ENCODE results near the gene HERC5. TPM values are rescaled to one million over a fixed set of nuclear protein-coding genes. Genes with fewer than 3 reads are reported as not detected.
"Not testable (repeated sequence)": the region's sequence is repeated elsewhere in the genome, so short reads cannot be mapped to it uniquely, and the experiment has no call there.

Gene HERC5
- total and polyA plus RNA-seq, 2 donors (not counting 1 experiment from before 2014, with no cell fraction given): 0.23 to 3.3 TPM

- H2AFZ ChIP-seq (ENCODE audit: low read length): no peak overlapping the region
- TF ChIP-seq EZH2 (IDR thresholded peaks at IDR 0.05; ENCODE audit: low read length, missing control alignments) (no peak), CTCF (conservative IDR thresholded peaks at IDR 0.05 in 1 of 2, IDR thresholded peaks at IDR 0.05 in 1 of 2; ENCODE audit: low read depth in 1 of 2, low read length in 2 of 2) (no peak)
- no peaks in the 10 kb centered on the region for H3K79me2 ChIP-seq (ENCODE audit: control insufficient read depth, insufficient read depth, low read length)
- no peak for DNase-seq (ENCODE audit: low read depth in 2 of 2)
- H3K4me3 ChIP-seq (replicated peaks in 1 of 4; ENCODE audit: control extremely low read depth in 1 of 4, insufficient read depth in 1 of 4, low read depth in 3 of 4, low read length in 4 of 4): no peak overlapping the region
- no peaks in the 10 kb centered on the region for H3K4me1 ChIP-seq (ENCODE audit: control insufficient read depth, extremely low read depth, insufficient read depth, low read length)
- H3K9ac ChIP-seq (ENCODE audit: insufficient read depth, low read length): no peak overlapping the region
- no peaks in the 10 kb centered on the region for H3K27me3 ChIP-seq (ENCODE audit: control insufficient read depth, insufficient read depth, low read length)
- no peaks in the 10 kb centered on the region for H3K36me3 ChIP-seq (ENCODE audit: control insufficient read depth, insufficient read depth, low read length)
- no peak overlapping the region for H3K4me2 ChIP-seq (ENCODE audit: extremely low read depth, insufficient read depth, low read length)
- no peaks in the 10 kb centered on the region for H3K9me3 ChIP-seq (ENCODE audit: control insufficient read depth, insufficient read depth, low read depth, low read length)
- H3K27ac ChIP-seq (ENCODE audit: insufficient read depth, low read length): no peak overlapping the region
- no peaks in the 10 kb centered on the region for H4K20me1 ChIP-seq (ENCODE audit: control insufficient read depth, extremely low read depth, insufficient read depth, low read length)
Measured at GRCh38 chr4:88445252-88445651, 11.7 kb upstream of the HERC5 start.

GRCh38 chr4:88446124-88446523 is 10.8 kb upstream of the HERC5 start:
- Histone ChIP-seq H3K4me1 (ENCODE audit: control insufficient read depth, extremely low read depth, insufficient read depth, low read length) (no peaks in the 10 kb centered on the region), H3K27me3 (ENCODE audit: control insufficient read depth, insufficient read depth, low read length) (no peaks in the 10 kb centered on the region), H3K9me3 (ENCODE audit: control insufficient read depth, insufficient read depth, low read depth, low read length) (no peaks in the 10 kb centered on the region), H3K4me2 (ENCODE audit: extremely low read depth, insufficient read depth, low read length) (no peak overlapping the region), H3K9ac (ENCODE audit: insufficient read depth, low read length) (no peak overlapping the region), H3K79me2 (ENCODE audit: control insufficient read depth, insufficient read depth, low read length) (no peaks in the 10 kb centered on the region), H3K4me3 (replicated peaks in 1 of 4; ENCODE audit: control extremely low read depth in 1 of 4, insufficient read depth in 1 of 4, low read depth in 3 of 4, low read length in 4 of 4) (no peak overlapping the region), H4K20me1 (ENCODE audit: control insufficient read depth, extremely low read depth, insufficient read depth, low read length) (no peaks in the 10 kb centered on the region), H3K36me3 (ENCODE audit: control insufficient read depth, insufficient read depth, low read length) (no peaks in the 10 kb centered on the region), H3K27ac (ENCODE audit: insufficient read depth, low read length) (no peak overlapping the region), H2AFZ (ENCODE audit: low read length) (no peak overlapping the region)
- TF ChIP-seq CTCF (conservative IDR thresholded peaks at IDR 0.05 in 1 of 2, IDR thresholded peaks at IDR 0.05 in 1 of 2; ENCODE audit: low read depth in 1 of 2, low read length in 2 of 2) (no peak), EZH2 (IDR thresholded peaks at IDR 0.05; ENCODE audit: low read length, missing control alignments) (no peak)
- DNase-seq (ENCODE audit: low read depth in 2 of 2): peak in 1 of 2 donors; percentile 41

GRCh38 chr4:88447371-88448095 is 9.4 kb upstream of the HERC5 start:
- Histone ChIP-seq H3K79me2 (ENCODE audit: control insufficient read depth, insufficient read depth, low read length) (no peaks in the 10 kb centered on the region), H4K20me1 (ENCODE audit: control insufficient read depth, extremely low read depth, insufficient read depth, low read length) (no peaks in the 10 kb centered on the region), H3K4me1 (ENCODE audit: control insufficient read depth, extremely low read depth, insufficient read depth, low read length) (no peaks in the 10 kb centered on the region), H3K36me3 (ENCODE audit: control insufficient read depth, insufficient read depth, low read length) (no peaks in the 10 kb centered on the region), H3K27me3 (ENCODE audit: control insufficient read depth, insufficient read depth, low read length) (no peaks in the 10 kb centered on the region), H3K4me2 (ENCODE audit: extremely low read depth, insufficient read depth, low read length) (no peak overlapping the region), H3K9ac (ENCODE audit: insufficient read depth, low read length) (no peak overlapping the region), H3K9me3 (ENCODE audit: control insufficient read depth, insufficient read depth, low read depth, low read length) (no peaks in the 10 kb centered on the region), H3K27ac (ENCODE audit: insufficient read depth, low read length) (no peak overlapping the region), H3K4me3 (replicated peaks in 1 of 4; ENCODE audit: control extremely low read depth in 1 of 4, insufficient read depth in 1 of 4, low read depth in 3 of 4, low read length in 4 of 4) (no peak overlapping the region), H2AFZ (ENCODE audit: low read length) (no peak overlapping the region)
- TF ChIP-seq EZH2 (IDR thresholded peaks at IDR 0.05; ENCODE audit: low read length, missing control alignments) (no peak), CTCF (conservative IDR thresholded peaks at IDR 0.05 in 1 of 2, IDR thresholded peaks at IDR 0.05 in 1 of 2; ENCODE audit: low read depth in 1 of 2, low read length in 2 of 2) (no peak)
- no peak for DNase-seq (ENCODE audit: low read depth in 2 of 2)

GRCh38 chr4:88448211-88448765 is 8.6 kb upstream of the HERC5 start:
- H3K27ac ChIP-seq (ENCODE audit: insufficient read depth, low read length); H3K4me3 ChIP-seq (replicated peaks in 1 of 4; ENCODE audit: control extremely low read depth in 1 of 4, insufficient read depth in 1 of 4, low read depth in 3 of 4, low read length in 4 of 4); H4K20me1 ChIP-seq (ENCODE audit: control insufficient read depth, extremely low read depth, insufficient read depth, low read length); H3K79me2 ChIP-seq (ENCODE audit: control insufficient read depth, insufficient read depth, low read length); H3K27me3 ChIP-seq (ENCODE audit: control insufficient read depth, insufficient read depth, low read length); DNase-seq (ENCODE audit: low read depth in 2 of 2); H3K36me3 ChIP-seq (ENCODE audit: control insufficient read depth, insufficient read depth, low read length); H3K9me3 ChIP-seq (ENCODE audit: control insufficient read depth, insufficient read depth, low read depth, low read length); H3K4me1 ChIP-seq (ENCODE audit: control insufficient read depth, extremely low read depth, insufficient read depth, low read length); H3K9ac ChIP-seq (ENCODE audit: insufficient read depth, low read length); H3K4me2 ChIP-seq (ENCODE audit: extremely low read depth, insufficient read depth, low read length); H2AFZ ChIP-seq (ENCODE audit: low read length): not testable (repeated sequence)
